Measurements from ENCODE around the gene CTXN1. TPM values are rescaled to one million over a fixed set of nuclear protein-coding genes. Genes with fewer than 3 reads are reported as not detected.

Gene CTXN1
- total and polyA plus RNA-seq, 2 of the 4 experiments (the other 2 are of a cell fraction): 0.36 to 7.4 TPM

DNA sequence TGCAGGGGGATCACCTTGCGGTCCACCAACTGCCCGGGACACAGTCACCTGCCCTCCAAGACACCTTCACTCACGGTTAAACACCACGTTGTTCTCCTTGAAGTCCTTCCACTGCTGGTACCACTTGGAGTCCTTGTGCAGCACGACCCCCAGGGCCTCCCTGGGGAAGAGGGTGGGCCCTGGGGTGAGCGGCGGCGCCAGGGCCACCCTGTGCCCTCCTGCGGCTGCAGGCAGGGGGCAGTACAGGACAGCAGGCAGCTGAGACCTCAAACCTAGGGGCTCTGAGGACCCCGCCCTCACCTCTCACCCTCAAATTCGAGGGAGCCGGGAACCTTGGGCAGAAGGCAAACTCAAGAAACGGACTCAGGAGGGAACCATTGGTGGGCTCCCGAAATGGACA is 7.5 kb upstream of the CTXN1 start:
- intact Hi-C loops (cut with micrococcal nuclease): no loop called here
- peaks cover 9% of the 10 kb centered on the region for H4K20me1 ChIP-seq (ENCODE audit: insufficient read depth, low read length)
- no peak overlapping the region for H2BK20ac ChIP-seq (ENCODE audit: low read depth, low read length)
- H3K27me3 ChIP-seq (ENCODE audit: control insufficient read depth, insufficient read depth, low read length): no peaks in the 10 kb centered on the region
- DNase-seq (no peak), ATAC-seq (ENCODE audit: low read depth) (no peak)
- no peaks in the 10 kb centered on the region for H3K9me1 ChIP-seq (ENCODE audit: insufficient read depth, low read length)
- no peak overlapping the region for H2BK5ac ChIP-seq (ENCODE audit: low read depth, low read length, poor library complexity, severe bottlenecking)
- CTCF ChIA-PET: interaction anchor here (0.6 kb wide), 1 partner anchor 342 kb away, joined by 3 read pairs; no protein-coding TSS in a partner anchor
- H3K4me1 ChIP-seq (ENCODE audit: control insufficient read depth, insufficient read depth, low read length): peaks cover 9% of the 10 kb centered on the region
- no peaks in the 10 kb centered on the region for H3K9me3 ChIP-seq (ENCODE audit: control insufficient read depth, insufficient read depth, low read length)
- H3K4me2 ChIP-seq (ENCODE audit: low read depth, low read length): no peak overlapping the region
- H4K91ac ChIP-seq (ENCODE audit: insufficient read depth, low read depth, low read length): no peak overlapping the region
- no peak overlapping the region for H3K18ac ChIP-seq (ENCODE audit: low read depth, low read length)
- H3K56ac ChIP-seq (ENCODE audit: extremely low read depth, insufficient read depth, low read length): no peak overlapping the region
- H2BK120ac ChIP-seq (ENCODE audit: low read depth, low read length): no peak overlapping the region
- no peak overlapping the region for H3K9ac ChIP-seq (ENCODE audit: low read depth, low read length)
- H3K4ac ChIP-seq (ENCODE audit: low read depth, low read length): no peak overlapping the region
- 80% methylated on average over 3 of the region's 14 CpGs; no CpG with 5 or more reads in 1 of the 2 experiments for WGBS, 2 experiments (ENCODE audit: extremely low coverage in 2 of 2, insufficient read length in 1 of 2)
- peaks cover 63% of the 10 kb centered on the region for H3K36me3 ChIP-seq (ENCODE audit: control insufficient read depth, insufficient read depth, low read length)
- H2AK9ac ChIP-seq (replicated peaks; ENCODE audit: low read depth, low read length, poor library complexity): no peak overlapping the region
- H2AFZ ChIP-seq (replicated peaks; ENCODE audit: low read length, poor library complexity): no peak overlapping the region
- no peak overlapping the region for H2AK5ac ChIP-seq (ENCODE audit: low read depth, low read length)
- no TSS peak for BruUV-seq (replicated peaks)
- peaks cover 5 to 17% of the 10 kb centered on the region in 2 experiments; a peak in 2 of 4 replicates for H3K79me1 ChIP-seq (ENCODE audit: low read depth in 1 of 2, low read length in 2 of 2)
- dilution Hi-C loops (cut with HindIII; ENCODE audit: low sequenced_read_pairs, unreplicated experiment): no loop called here
- TF ChIP-seq, protein P1, sequence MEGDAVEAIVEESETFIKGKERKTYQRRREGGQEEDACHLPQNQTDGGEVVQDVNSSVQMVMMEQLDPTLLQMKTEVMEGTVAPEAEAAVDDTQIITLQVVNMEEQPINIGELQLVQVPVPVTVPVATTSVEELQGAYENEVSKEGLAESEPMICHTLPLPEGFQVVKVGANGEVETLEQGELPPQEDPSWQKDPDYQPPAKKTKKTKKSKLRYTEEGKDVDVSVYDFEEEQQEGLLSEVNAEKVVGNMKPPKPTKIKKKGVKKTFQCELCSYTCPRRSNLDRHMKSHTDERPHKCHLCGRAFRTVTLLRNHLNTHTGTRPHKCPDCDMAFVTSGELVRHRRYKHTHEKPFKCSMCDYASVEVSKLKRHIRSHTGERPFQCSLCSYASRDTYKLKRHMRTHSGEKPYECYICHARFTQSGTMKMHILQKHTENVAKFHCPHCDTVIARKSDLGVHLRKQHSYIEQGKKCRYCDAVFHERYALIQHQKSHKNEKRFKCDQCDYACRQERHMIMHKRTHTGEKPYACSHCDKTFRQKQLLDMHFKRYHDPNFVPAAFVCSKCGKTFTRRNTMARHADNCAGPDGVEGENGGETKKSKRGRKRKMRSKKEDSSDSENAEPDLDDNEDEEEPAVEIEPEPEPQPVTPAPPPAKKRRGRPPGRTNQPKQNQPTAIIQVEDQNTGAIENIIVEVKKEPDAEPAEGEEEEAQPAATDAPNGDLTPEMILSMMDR (conservative IDR thresholded peaks at IDR 0.05; ENCODE audit: low read depth, low read length): 0 out of 2 replicates have a peak, but pooled peaks have one; percentile 14
- TF ChIP-seq FOS (IDR thresholded peaks at IDR 0.05; ENCODE audit: low read depth, low read length) (no peak), POLR2A (IDR thresholded peaks at IDR 0.05; ENCODE audit: low read depth, low read length) (no peak)
- in situ Hi-C loops (cut with MboI; ENCODE audit: low sequenced_read_pairs): no loop called here
- no peak overlapping the region for H2BK15ac ChIP-seq (ENCODE audit: low read depth, low read length)
- H3K14ac ChIP-seq (replicated peaks; ENCODE audit: low read depth, low read length): no peak overlapping the region
- H3K4me3 ChIP-seq (ENCODE audit: insufficient read depth, low read depth, low read length): no peak overlapping the region
- no peak overlapping the region for H4K8ac ChIP-seq (ENCODE audit: low read depth in 2 of 2, low read length in 2 of 2)
- H3K27ac ChIP-seq (ENCODE audit: insufficient read depth, low read length): no peak overlapping the region
- no peak overlapping the region for H4K5ac ChIP-seq (ENCODE audit: low read depth, low read length)
- no peak overlapping the region for H3K23ac ChIP-seq (ENCODE audit: low read depth, low read length)
- POLR2A ChIA-PET (ENCODE audit: unreplicated experiment): no interaction called here

All from IMR-90 (cell line).